ENCODE results near the gene DHRS13. TPM values are rescaled to one million over a fixed set of nuclear protein-coding genes. Genes with fewer than 3 reads are reported as not detected.

The DHRS13 gene
- total and polyA plus RNA-seq, 10 of the 15 experiments (the other 5 are each of a cell fraction or from before 2014, with no cell fraction given) = 0.18 to 55.2 (median 31.3) TPM; not detected in 1

DNA sequence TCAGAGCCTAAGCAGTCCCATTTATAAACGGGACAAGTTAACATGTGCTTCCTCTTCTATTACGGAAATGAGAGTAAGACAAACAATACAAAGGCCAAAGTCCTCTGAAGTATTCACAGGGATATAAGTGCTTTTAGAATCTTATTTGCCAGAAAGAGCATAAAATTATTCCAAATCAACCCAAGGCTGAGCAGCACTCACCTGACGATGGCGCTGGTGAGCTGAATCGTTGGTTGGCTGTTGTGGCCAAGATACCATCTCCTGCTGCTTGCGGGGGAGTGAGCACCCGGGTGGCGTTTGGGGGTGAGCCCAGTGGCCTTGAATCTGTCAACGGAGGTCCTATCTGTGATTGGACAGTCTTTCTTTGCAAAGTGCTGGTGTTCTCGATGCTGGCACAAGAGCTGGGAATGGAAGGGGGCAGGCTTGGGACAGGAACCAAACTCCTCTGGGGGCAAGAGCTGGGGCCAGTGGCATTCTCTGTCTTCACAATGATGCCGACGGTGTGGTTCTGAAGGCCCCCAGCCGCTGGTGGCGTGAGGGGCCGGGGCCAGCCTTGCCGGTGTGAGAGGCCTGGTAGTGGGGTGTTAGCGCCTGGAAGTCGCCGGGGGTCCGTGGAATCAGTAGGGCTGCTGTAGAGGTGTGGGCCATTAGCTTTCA, 9.5 kb upstream of the DHRS13 start:
- Histone ChIP-seq H4K20me1 (ENCODE audit: control insufficient read depth, insufficient read depth) (no peaks in the 10 kb centered on the region), H3K9me3 (replicated peaks; ENCODE audit: control insufficient read depth, insufficient read depth, low read length) (no peaks in the 10 kb centered on the region), H3K79me2 (ENCODE audit: control insufficient read depth, insufficient read depth, low read length) (no peaks in the 10 kb centered on the region), H2AFZ (ENCODE audit: control insufficient read depth, low read depth, low read length) (no peak overlapping the region), H3K36me3 (ENCODE audit: control insufficient read depth in 2 of 2, insufficient read depth in 2 of 2, low read length in 1 of 2) (peaks cover 50 to 78% of the 10 kb centered on the region in 2 experiments), H3K4me1 (ENCODE audit: control insufficient read depth, insufficient read depth, low read length) (no peaks in the 10 kb centered on the region), H3K4me2 (ENCODE audit: control insufficient read depth, insufficient read depth) (no peak overlapping the region), H3K27me3 (replicated peaks in 1 of 2; ENCODE audit: control insufficient read depth in 2 of 2, insufficient read depth in 2 of 2, low read length in 1 of 2) (no peaks in the 10 kb centered on the region), H3K4me3 (no peak overlapping the region), H3K9ac (ENCODE audit: control insufficient read depth, insufficient read depth, low read length) (no peak overlapping the region), H3K27ac (ENCODE audit: control insufficient read depth, insufficient read depth) (no peak overlapping the region)
- ChIA-PET RAD21 (ENCODE audit: unreplicated experiment) (interaction anchor here (5.7 kb wide), 1 partner anchor 149 kb away, joined by 23 read pairs; no protein-coding TSS in a partner anchor), CTCF (interaction anchor here (0.6 to 17.3 kb wide), 9 partner anchors 8 to 185 kb away, joined by 3 to 175 read pairs (median 4); partner anchors contain the start of genes NEK8 and TLCD1), POLR2A (interaction anchor here (0.5 kb wide), 1 partner anchor 723 kb away, joined by 3 read pairs; no protein-coding TSS in a partner anchor), SMC1A (ENCODE audit: uncharacterized antibody, unreplicated experiment) (interaction anchor here (1.6 kb wide), 1 partner anchor 9 kb away, joined by 3 read pairs; the partner anchor contains the start of gene DHRS13)
- ATAC-seq (no peak), DNase-seq (ENCODE audit: low read depth, low spot score) (no peak), FAIRE-seq (no peak)
- intact Hi-C loops (cut with micrococcal nuclease; ENCODE audit: unreplicated experiment) (no loop called here), in situ Hi-C loops (cut with MboI) (no loop called here)
- WGBS (ENCODE audit: insufficient coverage, insufficient replicate concordance, low lambda C conversion rate, missing lambda C conversion rate) = 90% methylated on average over 20 of the region's 20 CpGs
- no TSS peak for BruUV-seq (replicated peaks)
- TF ChIP-seq, protein P1, sequence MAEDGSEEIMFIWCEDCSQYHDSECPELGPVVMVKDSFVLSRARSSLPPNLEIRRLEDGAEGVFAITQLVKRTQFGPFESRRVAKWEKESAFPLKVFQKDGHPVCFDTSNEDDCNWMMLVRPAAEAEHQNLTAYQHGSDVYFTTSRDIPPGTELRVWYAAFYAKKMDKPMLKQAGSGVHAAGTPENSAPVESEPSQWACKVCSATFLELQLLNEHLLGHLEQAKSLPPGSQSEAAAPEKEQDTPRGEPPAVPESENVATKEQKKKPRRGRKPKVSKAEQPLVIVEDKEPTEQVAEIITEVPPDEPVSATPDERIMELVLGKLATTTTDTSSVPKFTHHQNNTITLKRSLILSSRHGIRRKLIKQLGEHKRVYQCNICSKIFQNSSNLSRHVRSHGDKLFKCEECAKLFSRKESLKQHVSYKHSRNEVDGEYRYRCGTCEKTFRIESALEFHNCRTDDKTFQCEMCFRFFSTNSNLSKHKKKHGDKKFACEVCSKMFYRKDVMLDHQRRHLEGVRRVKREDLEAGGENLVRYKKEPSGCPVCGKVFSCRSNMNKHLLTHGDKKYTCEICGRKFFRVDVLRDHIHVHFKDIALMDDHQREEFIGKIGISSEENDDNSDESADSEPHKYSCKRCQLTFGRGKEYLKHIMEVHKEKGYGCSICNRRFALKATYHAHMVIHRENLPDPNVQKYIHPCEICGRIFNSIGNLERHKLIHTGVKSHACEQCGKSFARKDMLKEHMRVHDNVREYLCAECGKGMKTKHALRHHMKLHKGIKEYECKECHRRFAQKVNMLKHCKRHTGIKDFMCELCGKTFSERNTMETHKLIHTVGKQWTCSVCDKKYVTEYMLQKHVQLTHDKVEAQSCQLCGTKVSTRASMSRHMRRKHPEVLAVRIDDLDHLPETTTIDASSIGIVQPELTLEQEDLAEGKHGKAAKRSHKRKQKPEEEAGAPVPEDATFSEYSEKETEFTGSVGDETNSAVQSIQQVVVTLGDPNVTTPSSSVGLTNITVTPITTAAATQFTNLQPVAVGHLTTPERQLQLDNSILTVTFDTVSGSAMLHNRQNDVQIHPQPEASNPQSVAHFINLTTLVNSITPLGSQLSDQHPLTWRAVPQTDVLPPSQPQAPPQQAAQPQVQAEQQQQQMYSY (CRISPR knock-in tag; IDR thresholded peaks at IDR 0.05) = no peak
- TF ChIP-seq RCOR1 (conservative IDR thresholded peaks at IDR 0.05; ENCODE audit: low read depth, low read length) = no peak
- no peak for TF ChIP-seq SPI1 (IDR thresholded peaks at IDR 0.05; ENCODE audit: borderline replicate concordance, insufficient read depth, low read depth, low read length)
- TF ChIP-seq NFIC (IDR thresholded peaks at IDR 0.05; ENCODE audit: low read depth, low read length) = no peak
- TF ChIP-seq CEBPB (IDR thresholded peaks at IDR 0.05; ENCODE audit: borderline replicate concordance in 1 of 2, low read depth in 2 of 2, low read length in 2 of 2) = no peak
- no peak for TF ChIP-seq RAD21 (IDR thresholded peaks at IDR 0.05; ENCODE audit: insufficient read depth, low read depth, low read length)
- no peak for TF ChIP-seq IKZF1 (conservative IDR thresholded peaks at IDR 0.05)
- TF ChIP-seq, protein P2, sequence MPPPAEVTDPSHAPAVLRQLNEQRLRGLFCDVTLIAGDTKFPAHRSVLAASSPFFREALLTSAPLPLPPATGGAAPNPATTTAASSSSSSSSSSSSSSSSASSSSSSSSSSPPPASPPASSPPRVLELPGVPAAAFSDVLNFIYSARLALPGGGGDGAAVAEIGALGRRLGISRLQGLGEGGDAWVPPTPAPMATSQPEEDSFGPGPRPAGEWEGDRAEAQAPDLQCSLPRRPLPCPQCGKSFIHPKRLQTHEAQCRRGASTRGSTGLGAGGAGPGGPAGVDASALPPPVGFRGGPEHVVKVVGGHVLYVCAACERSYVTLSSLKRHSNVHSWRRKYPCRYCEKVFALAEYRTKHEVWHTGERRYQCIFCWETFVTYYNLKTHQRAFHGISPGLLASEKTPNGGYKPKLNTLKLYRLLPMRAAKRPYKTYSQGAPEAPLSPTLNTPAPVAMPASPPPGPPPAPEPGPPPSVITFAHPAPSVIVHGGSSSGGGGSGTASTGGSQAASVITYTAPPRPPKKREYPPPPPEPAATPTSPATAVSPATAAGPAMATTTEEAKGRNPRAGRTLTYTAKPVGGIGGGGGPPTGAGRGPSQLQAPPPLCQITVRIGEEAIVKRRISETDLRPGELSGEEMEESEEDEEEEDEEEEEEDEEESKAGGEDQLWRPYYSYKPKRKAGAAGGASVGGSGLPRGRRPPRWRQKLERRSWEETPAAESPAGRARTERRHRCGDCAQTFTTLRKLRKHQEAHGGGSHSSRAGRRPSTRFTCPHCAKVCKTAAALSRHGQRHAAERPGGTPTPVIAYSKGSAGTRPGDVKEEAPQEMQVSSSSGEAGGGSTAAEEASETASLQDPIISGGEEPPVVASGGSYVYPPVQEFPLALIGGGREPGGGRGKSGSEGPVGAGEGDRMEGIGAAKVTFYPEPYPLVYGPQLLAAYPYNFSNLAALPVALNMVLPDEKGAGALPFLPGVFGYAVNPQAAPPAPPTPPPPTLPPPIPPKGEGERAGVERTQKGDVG (CRISPR knock-in tag; IDR thresholded peaks at IDR 0.05) = no peak
- TF ChIP-seq REST (IDR thresholded peaks at IDR 0.05; ENCODE audit: low read depth, low read length) = no peak
- no peak for TF ChIP-seq NFXL1 (IDR thresholded peaks at IDR 0.05; ENCODE audit: borderline replicate concordance)
- no peak for TF ChIP-seq ZNF384 (IDR thresholded peaks at IDR 0.05; ENCODE audit: borderline replicate concordance, low read depth, low read length)
- TF ChIP-seq NFYA (IDR thresholded peaks at IDR 0.05; ENCODE audit: borderline replicate concordance, low read depth, low read length) = no peak

Measured in GM12878 (cell line).